A673 (cell line): ENCODE measurements around the gene TROAP.

Experiments
- CTCF ChIP-seq: fragments of 300-800, 200-600 bp; sonication (generic); conservative IDR thresholded peaks from 2 replicates; pipeline ENCODE4 v1.5.1; 2017; ENCODE audit warnings: low read depth, mild to moderate bottlenecking, antibody characterized with exemption, low read length, moderate library complexity, mixed read lengths
- EZH2 ChIP-seq: fragments of 200-600 bp; sonication (generic); IDR thresholded peaks from 2 replicates; pipeline ENCODE4 v1.6.1; 2017; ENCODE audit warnings: borderline replicate concordance, low read depth, mild to moderate bottlenecking, mixed read lengths, antibody characterized with exemption, low read length; ENCODE audit not compliant: poor library complexity, severe bottlenecking

- no peak for TF ChIP-seq CTCF
- TF ChIP-seq EZH2: no peak
Measured at GRCh38 chr12:49334681-49335080, 11.6 kb downstream of the TROAP start.
